ENCODE measurements around the gene MAFF.
"Not testable (repeated sequence)": the region's sequence is repeated elsewhere in the genome, so short reads cannot be mapped to it uniquely, and the experiment has no call there.

The MAFF gene

DNA sequence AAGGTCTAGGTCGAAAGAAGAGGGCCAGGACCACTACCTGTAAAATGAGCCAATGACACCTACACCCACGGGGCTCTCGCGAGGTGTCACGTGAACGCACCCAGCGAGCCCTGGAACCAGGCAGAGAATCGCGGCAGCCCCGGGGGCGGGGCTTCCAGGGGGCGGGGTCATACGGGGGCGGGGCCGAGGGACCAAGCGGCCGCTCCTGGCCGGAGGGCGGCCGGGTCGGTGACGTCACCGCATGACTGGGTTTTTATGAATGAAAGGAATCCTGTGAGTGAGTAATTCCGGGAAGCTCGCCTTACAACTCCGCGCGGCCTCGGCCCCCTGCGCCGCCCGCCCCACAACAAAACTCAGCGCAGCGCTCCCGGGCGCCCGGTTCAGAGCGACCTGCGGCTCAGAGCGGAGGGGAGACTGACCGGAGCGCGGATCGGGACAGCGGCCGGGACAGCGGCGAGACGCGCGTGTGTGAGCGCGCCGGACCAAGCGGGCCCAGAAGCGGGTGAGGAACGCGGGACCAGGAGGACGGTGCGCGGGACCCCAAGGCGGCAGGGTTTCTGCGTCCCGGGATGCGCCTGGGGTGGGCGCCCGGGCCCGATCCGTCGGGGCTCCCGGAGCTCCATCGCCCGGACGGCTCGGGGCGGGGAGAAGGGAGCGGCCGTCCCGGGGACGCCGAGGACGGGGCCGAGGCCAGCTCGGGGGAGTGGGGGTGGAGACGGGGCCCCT, at the start of gene MAFF:
Gene MAFF, plus strand, starts transcription at position 284 of the 726 bp plus-strand sequence. CDS start 11,860 bp downstream, outside the sequence.
- DNase-seq (ENCODE audit: low spot score), result peak; percentile 98

DNA sequence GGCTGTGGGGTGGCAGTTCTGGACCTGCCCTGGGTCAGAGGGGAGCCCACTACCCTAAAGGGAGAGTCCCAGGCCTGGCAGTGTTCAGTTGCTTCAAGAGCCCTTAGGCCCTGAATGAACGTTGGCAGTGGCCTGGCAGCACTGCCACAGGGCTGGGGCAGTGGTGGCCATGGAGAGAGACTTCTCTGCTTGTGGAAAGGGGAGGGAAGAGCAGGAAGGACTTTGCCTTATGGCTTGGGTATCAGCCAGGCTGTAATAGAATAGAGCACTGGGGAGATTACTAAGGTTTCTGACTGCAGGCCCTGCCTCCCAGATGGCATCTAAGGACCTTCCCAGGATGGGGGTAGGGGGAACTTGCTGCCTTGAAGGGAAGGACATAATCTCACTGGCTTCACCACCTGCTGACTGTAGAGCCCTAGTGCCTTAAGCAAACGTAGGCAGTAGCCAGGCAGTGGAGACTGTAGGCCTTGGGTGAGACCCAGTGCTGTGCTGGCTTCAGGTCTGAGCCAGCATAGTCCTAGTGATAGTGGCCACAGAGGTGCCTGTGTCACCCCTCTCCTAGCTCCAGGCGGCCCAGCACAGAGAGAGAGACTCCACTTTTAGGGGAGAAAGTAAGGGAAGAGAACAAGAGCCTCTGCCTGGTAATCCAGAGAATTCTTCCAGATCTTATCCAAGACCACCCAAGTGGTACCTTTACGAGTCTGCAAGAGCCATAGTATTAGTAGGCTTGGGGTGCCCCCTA, 47.8 kb upstream of the MAFF start:
- DNase-seq (ENCODE audit: low spot score), result no peak

DNA sequence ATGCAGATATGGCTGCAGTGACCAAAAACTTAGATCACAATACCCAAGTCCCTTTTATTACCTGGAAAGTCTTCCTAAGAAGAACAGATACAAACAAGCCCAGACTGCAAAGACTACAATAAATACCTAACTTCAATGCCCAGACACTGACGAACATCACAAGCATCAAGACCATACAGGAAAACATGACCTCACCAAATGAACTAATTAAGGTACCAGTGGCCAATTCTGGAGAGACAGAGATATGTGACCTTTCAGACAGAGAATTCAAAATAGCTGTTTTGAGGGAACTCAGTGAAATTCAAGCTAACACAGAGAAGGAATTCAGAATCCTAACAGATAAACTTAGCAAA, 47.3 kb upstream of the MAFF start:
- DNase-seq (ENCODE audit: low spot score), result not testable (repeated sequence)

DNA sequence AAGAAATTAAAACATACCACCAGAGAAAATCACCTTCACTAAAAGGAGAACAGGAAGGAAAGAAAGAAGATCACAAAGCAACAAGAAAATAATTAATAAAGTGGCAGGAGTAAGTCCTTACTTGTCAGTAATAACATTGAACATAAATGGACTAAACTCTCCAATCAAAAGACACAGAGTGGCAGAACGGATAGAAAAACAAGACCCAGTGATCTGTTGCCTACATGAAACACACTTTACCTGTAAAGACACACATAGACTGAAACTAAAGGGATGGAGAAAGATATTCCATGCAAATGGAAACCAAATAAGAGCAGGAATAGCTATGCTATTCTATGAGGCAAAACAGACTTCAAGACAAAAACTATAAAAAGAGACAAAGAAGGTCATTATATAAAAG, 46.1 kb upstream of the MAFF start:
- no peak for DNase-seq (ENCODE audit: low spot score)

DNA sequence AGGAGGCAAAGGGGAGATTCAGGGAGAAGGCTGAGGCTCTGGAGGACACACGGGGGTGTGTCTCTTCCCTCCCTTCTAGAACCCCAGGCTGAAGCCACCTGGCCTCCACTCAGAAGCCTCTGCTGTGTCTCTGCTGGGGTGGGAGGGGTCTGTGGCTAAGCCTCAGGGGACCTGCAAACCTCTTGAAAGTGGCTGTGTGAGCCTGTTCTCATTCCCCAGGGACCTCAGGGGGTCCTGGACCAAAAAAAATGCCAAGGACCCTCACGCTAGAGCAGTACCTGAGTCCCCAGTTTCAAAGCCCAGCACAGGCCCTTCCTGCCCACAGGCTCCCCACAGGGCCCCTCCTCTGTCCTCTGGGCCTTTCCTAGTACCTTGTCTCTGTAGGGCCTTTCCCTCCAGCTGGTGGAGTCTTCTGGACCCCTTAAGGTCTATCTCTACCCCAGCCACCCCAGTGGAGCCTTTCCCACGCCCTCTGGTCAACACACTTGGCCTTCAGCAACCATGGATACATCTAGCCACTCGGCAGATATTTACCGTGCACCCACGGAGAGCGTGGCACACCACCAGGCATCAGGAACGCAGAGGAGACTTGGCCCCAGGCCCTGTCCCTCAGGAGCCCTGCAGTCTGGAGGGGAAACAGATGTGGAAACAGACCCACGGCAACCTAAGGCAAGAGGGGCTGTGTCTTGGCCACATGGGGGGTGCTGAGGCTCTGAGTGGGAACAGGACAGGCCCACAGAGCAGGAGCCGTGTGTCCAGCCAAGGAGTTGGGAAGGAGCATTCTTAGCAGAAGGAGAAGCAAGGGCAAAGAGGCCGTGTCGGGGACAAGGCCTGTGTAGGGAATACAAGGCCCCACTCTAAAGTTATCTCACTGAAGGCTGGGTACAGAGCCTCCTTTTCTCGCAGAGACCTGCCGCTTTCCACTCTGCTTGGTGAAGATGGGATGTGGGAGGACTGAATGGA, 38.6 kb upstream of the MAFF start:
- no peak for DNase-seq (ENCODE audit: low spot score)

DNA sequence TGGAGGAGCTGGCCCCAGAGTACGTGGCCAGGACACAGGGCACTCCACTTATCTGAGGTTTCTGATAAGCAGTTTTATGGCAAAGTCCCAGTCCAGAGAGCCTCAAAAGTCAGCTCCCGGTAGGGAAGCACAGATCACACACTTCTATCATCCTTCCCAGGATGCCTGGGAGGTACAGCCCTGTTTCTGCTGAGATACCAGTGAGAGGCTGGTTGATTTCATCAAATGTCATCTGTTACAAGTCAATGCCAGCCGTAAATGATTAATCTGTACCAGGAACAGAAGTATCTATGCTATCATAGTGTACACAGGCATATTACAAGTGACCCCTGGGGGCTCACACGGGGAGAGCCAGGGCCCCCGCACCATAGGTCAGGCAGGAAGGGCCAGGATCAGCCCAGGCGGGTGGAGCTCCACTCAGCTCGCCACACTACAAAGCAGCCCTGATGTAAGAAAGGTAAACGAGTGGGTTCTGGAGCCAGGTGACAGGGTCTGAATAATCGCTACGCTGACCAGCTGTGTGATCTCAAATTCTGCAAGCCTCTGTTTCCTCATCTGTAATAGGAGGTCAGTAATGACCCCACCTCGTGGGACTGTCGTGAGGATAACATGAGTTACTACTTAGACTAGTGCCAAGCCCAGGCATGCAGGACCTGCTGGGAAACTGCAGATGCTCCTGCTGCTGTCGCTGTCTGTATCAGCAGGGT, 37.8 kb upstream of the MAFF start:
- no peak for DNase-seq (ENCODE audit: low spot score)

DNA sequence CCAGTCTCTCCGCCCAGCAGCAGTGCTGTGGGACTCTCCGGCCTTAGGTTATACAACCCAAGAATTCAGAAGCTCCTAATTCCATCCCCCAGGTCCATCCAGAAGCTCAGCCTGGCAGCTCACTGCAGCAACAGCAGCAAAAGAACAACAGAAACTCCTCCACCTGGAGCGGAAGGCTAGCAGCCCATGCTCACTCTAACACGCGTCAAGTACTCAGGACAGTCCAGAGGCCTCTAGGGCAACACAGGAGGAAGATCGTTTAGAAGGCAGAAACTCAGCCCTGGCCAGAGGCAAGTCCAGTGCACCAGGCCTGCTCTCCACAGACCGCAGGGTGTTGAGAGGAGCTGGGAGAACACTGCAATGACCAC, 37.3 kb upstream of the MAFF start:
- no peak for DNase-seq (ENCODE audit: low spot score)

DNA sequence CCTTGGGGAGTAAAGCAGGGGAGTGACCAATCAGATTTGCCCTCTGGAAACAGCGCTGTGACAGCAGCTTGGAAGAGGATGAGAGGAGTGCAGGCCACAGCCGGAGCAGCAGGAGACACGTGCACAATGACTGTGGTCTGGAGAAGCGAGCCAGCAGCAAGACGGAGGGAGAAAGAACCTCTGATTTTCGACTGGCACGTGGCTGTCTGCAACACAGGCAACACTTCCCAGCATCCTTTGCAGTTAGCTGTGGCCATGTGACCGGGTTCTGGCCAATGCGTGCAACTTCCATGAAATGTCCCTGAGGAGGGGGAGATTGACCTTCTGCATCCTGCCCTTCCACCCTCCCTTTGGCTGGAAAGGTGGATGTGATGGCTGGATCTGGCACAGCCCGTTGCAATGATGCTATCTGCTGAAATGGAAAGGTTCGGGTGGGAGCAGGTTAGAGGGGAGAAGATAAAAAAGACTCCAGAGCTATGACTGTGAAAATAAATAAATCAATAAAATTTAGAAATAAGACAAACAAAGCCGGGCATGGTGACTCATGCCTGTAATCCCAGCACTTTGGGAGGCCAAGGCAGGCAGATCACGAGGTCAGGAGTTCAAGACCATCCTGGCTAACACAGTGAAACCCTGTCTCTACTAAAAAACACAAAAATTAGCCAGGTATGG, 35.7 kb upstream of the MAFF start:
- DNase-seq (ENCODE audit: low spot score), result no peak

DNA sequence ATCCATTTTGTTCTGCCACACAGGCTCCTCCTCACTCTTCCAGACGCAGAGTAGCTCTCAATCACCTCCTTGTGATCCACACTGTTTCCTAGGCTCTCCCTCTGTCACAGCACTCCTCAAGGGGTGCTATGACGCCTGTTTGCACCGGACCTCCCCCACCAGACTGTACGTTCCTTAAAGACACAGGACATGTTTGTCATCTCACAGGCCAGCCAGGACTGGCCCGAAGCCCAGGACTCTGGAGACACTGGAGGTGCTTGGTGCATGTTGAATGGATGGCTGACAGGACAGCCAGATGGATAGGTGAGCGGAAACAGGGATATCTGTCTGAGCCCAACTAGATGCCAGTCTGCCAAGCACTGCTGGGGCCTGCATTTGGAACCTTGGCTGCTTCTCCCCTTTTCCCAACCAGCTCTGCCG, 33.8 kb upstream of the MAFF start:
- DNase-seq (ENCODE audit: low spot score), result no peak

DNA sequence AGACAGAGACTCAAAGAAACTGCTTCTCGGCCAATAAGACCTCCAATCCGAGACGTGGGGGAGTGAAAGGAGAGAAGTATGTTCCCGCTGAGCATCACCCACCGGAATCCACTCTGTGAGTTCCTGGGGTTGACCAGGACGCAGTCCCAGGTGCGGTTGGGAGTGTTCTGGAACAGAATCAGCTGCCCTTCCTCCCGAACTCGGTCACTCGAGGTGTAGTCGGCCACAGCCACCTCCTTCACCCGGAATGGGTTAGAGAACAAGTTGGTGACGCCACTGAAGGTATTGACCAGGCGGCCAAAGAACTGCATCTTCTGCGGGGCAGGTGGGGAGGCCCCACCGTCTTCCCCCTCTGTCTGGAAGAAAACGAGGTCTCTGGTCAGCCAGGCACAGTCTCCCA, 32.7 kb upstream of the MAFF start:
- DNase-seq (ENCODE audit: low spot score), result no peak

DNA sequence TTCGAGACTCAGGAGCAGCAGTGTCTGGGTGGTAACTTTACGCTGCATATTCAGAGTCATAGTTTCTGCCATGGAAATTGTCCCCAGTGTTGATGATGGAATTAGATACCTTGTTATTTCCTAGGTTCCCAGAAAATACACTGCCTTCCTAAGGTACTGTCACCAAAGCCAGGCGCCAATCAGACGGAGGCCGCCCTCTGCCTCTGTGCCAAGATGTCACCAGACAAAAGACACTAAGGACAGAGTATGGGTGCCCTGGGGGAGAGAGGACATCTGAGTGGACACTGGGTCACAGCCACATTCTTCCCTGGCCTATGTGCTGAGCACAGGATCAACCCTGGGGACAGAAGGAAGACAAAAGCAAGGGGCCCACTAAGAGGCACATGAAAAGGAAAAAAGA, 31.3 kb upstream of the MAFF start:
- DNase-seq (ENCODE audit: low spot score), result no peak

DNA sequence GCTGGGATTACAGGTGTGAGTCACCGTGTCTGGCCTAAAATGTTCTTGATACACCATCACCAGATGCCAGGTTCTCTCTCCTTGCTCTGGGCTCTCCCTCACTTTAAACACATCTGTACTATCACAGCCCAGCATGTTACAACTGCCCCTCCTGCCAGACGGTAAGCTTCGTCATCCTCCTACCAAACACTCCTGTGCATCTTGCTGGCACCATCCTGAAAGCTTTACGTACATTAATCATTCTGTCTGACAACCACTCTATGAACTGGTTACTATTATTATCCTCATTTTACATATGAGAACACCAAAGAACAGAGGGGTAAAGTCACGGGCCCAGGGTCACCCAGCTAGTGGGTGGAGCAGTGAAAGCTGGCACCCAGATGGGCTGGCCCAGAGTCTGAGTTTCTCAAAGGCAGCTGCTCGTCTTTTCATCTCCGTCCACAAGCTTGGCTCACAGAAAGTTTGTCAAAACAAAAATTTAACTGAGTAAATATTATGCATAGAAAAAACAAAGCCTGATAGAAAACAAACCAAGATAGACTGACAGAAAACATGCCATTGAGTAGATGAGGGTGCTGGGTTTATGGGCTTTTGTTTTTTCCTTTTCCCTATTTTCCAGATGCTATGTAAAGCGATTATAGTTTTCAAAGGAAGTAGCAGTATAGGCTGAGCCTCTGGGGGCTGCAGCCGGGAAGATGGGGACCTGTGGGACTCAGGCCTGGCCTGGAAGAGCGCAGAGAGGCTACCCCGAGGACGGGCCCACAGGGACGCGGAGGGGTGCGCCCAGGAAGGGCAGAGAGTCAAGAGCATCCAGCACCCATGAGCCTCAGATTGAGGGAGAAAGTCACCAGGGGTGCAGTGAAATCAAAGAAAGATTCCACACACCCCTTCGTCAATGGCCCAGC, 29.6 kb upstream of the MAFF start:
- DNase-seq (ENCODE audit: low spot score), result no peak

DNA sequence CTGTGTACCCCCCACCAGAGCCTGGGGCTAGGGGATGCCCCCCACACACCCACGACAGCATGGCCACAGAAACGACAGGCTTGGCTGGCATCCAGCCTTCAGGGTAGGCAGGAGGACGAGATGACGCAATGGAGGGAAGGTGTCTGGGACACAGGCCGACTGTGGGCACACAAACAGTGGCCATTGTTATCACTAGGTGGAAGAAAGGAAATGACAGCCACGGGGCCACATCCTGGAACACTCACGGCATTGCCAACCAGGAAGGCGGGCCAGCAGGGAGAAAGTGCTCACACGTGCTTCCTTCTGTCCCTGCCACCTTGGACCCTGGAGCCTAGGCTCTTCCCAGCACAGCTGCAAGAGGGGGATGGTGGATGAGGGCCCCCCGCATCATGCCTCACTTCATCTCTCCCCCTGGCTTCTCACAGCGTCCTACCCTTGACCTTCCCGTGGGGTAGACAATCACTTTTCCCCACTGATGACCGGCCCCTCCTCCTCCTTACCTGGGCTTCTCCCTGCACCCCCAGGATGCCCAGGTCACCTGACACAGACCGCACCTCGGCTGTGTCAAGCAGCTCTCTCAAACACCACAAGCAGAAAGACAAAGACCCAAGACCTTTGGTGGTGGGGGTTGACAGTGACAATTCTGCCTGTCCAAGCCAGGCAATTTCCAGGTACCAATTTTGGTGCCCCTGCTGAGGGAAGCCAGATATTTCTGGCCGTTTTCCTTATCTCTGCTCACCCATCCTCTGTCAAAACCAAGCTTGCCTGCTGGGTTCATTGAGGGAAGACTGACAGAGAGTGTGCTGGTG, 28.8 kb upstream of the MAFF start:
- DNase-seq (ENCODE audit: low spot score), result no peak

DNA sequence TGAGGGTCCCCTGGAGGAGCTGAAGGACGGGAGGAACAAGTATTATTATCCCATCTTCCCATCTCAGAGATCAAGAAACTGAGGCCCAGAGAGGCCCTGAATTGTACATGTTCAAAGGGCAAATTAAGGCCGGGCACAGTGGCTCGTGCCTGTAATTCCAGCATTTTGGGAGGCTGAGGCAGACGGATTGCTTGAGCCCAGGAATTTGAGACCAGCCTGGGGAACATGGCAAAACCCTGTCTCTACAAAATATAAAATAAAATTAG, 28.2 kb upstream of the MAFF start:
- no peak for DNase-seq (ENCODE audit: low spot score)

DNA sequence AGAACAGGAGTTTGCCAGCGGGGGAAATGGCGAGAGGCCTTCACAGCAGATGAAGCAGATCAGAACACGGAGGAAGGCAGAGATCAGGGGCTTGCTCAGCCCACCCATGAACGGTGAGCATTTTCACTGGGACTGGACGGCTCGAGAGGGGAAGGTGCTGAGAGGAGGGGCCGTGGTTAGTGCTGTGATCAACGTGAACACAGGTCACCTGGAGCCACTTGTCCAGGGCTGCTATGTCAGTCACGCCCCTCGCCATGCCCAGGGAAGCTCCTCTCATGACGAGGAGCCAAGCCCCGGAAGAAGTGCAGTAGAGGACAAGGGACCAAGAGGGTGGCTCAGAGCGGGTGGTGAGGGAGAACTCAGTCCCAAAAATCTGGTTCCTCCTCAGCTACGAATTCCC, 27.2 kb upstream of the MAFF start:
- no peak for DNase-seq (ENCODE audit: low spot score)

DNA sequence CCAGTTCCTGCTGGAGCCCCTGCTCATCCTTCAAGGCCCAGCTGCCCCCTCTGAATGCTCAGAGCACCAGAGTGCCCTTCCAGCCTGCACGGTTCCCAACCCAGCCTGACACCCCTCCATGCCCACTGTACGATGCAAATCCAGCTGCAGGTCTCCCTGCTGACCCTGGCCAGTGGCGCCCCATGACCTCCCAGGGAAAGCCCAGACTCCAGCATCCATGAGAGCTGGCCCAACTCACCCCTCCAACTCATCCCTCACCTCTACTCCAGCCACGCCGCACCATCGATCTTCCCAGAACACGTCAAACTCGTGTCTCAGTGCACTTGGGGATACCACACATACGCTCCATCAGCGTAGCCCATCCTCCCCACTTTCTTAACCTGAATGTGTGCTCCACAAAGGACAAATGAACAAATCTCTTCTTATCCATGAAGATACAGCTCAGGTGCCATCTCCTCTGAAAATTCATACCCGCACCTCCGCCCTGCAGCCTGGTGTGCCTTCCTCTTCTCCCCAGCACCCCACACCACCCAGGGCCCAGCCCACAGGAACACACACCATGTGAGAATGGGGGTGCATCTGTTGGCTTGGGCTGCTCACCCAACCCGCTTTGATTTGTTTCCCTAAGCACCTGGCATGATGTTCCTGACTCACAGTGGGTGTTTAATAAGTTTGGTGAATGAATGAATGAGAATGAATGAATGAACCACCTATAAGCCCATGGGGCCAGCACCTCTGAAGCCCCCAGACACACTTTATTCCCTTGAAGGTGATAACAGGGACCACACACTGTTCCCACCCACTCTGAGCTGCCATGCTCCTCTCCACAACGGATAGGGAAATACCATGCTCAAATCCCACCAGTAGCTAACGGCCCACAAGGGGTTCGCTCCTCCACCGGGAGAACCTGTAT, 26.3 kb upstream of the MAFF start:
- DNase-seq (ENCODE audit: low spot score), result no peak

DNA sequence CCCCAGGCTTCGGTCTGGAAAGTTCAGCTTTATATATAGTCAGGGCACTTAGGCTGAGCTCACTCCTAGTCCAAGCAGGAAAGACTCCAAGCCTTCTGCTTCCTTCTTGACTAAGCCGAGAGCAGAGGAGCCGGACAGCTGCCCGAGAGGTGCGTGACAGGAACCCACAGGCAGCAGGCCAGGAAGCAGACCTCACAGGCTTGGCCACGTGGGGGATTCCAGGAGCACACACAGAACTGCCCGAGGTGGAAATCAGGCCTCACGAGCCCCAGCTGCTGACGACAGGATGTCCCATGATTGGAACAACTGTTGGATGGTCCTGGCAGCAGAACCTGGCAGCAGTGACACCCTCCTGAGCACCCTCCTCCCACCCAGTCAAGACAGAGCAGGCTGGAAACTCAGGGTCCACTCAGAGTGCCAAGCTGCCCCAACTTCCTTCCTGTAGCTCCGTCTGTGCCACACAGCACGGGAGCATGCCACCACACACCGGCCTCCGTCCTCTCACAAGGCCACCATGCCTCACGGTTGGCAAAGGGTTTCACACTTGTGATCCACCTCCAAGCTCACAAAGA, 25.5 kb upstream of the MAFF start:
- no peak for DNase-seq (ENCODE audit: low spot score)

DNA sequence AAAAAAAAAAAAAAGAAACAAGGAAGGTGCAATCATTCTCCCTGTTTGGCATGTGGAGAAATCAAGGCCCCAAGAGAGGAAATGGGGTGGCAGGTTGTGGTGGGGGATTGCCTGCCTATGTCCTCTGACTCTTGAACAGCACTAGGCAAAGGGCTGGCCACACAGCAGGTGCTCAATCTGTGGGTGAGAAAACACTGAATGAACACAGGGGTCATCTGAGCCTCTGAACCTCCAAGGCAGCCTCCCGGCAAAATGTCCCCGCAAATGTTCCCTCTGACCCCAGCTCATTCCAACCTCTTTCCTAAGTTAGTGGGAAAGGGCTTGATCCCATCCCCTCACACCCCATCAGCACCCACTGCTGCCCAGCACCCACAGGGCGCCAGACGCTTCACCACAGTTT, 24.8 kb upstream of the MAFF start:
- DNase-seq (ENCODE audit: low spot score), result no peak

DNA sequence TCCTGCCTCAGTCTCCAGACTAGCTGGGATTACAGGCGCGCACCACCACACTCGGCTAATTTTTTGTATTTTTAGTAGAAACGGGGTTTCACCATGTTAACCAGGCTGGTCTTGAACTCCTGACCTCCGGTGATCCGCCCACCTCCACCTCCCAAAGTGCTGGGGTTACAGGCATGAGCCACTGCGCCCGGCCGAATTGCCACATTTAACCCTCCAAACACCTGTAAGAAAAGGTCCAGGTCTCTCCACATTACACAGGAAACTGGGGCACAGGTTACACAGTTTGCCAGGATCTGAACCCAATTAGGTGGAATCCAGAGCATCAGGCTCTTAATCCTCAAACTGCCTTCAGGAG, 24.2 kb upstream of the MAFF start:
- DNase-seq (ENCODE audit: low spot score), result not testable (repeated sequence)
